ENCODE data around the gene CFAP90. TPM values are rescaled to one million over a fixed set of nuclear protein-coding genes. Genes with fewer than 3 reads are reported as not detected.

Gene CFAP90
- total RNA-seq, 1 experiment from 2014 or later, result 0.16 TPM

DNA sequence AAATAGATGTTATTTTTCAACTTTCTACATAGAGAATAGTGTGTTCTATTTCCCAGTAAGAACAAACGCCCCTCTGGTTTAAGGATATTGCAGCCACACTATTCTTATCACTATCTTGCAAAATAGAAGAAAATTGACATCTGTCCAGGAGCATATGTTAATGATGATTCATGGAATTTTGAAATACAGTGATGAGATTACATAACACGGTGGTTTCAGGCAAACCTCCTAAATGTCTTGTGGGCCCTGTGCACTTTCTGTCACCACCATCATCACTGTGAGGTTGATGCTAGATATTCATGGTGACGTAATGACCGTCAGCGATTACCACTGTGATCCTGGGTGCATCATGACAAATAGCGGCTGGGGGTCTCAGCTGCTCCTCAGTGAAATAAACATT, 48.1 kb downstream of the CFAP90 start:
- in situ Hi-C loops (cut with HindIII; ENCODE audit: low pct_unique_long_range_greater_than_20kb, low sequenced_read_pairs), result no loop called here
- no peak for DNase-seq (ENCODE audit: low read depth, low spot score)

GRCh38 chr5:7801891-7802614, 48.9 kb downstream of the CFAP90 start:
- no peak for DNase-seq (ENCODE audit: low read depth, low spot score)
- in situ Hi-C loops (cut with HindIII; ENCODE audit: low pct_unique_long_range_greater_than_20kb, low sequenced_read_pairs), result no loop called here

GRCh38 chr5:7795306-7795705, 55.6 kb downstream of the CFAP90 start:
- in situ Hi-C loops (cut with HindIII; ENCODE audit: low pct_unique_long_range_greater_than_20kb, low sequenced_read_pairs), result no loop called here
- DNase-seq (ENCODE audit: low read depth, low spot score), result no peak

DNA sequence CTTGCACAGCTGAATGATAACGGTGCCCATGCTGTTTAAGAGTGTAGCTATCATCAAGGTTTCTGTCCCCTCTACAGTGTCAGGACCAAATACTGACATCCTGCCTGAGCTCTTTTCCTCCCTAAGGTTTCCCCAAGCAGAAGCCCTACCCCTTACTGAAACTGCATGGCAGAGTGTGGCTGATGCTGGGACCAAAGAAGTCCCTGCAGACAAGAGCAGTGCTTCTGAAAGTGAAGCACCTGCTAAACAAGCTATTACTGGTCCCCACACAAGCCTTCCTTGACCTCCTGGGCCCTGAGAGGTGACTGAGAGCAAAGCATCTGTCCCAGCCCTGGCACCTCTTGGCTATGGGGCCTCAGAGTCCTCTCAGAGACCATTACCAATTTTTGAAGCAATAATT, 56.1 kb downstream of the CFAP90 start:
- in situ Hi-C loops (cut with HindIII; ENCODE audit: low pct_unique_long_range_greater_than_20kb, low sequenced_read_pairs), result no loop called here
- no peak for DNase-seq (ENCODE audit: low read depth, low spot score)

DNA sequence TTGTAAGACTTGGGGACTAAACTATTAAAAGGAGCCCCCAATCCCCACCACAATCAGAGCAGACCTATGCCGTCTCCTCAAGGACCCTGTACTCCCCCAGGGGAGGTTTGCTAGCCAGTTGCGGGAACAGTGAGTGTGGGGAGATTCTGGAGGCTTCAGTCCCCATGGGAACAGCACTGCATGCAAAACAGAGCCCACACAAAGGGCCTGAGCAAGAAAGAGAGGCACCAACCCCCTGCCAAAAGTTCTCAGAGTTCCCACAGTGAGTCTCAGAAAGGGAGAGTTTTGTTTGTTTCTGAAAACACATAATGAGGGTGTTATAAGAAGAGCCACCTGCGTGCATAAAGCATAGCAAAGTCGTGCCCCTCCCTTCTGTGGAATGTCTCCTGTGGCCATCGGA, 56.6 kb downstream of the CFAP90 start:
- no peak for DNase-seq (ENCODE audit: low read depth, low spot score)
- in situ Hi-C loops (cut with HindIII; ENCODE audit: low pct_unique_long_range_greater_than_20kb, low sequenced_read_pairs), result no loop called here

- in situ Hi-C loops (cut with HindIII; ENCODE audit: low pct_unique_long_range_greater_than_20kb, low sequenced_read_pairs), result no loop called here
- DNase-seq (ENCODE audit: low read depth, low spot score), result no peak
Observed at GRCh38 chr5:7793895-7794294, 57.0 kb downstream of the CFAP90 start.

- no peak for DNase-seq (ENCODE audit: low read depth, low spot score)
- in situ Hi-C loops (cut with HindIII; ENCODE audit: low pct_unique_long_range_greater_than_20kb, low sequenced_read_pairs), result no loop called here
Observed at GRCh38 chr5:7789567-7789966, 61.4 kb downstream of the CFAP90 start.

DNA sequence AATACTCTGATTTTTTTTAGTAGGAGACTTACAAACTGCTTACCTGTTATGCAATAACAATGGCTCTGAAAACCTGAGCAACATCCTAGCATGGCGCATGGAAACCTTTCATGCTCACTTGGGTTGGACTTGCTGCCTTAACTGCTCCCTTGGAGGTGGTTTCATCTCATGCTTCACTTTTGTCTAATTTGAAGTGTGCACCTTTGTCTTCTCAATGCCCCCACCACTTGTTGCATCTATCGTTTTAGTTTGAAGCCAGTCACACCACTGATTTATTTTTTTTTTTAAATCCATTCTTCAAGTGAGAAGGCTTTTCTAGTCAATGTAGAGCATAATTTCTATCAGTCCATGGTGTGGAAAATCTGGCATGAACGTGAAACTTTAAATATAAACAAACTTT, 63.2 kb downstream of the CFAP90 start:
- DNase-seq (ENCODE audit: low read depth, low spot score), result no peak
- in situ Hi-C loops (cut with HindIII; ENCODE audit: low pct_unique_long_range_greater_than_20kb, low sequenced_read_pairs), result no loop called here

GRCh38 chr5:7784683-7785380, 66.1 kb downstream of the CFAP90 start:
- no peak for DNase-seq (ENCODE audit: low read depth, low spot score)
- in situ Hi-C loops (cut with HindIII; ENCODE audit: low pct_unique_long_range_greater_than_20kb, low sequenced_read_pairs), result no loop called here

- DNase-seq (ENCODE audit: low read depth, low spot score), result no peak
- in situ Hi-C loops (cut with HindIII; ENCODE audit: low pct_unique_long_range_greater_than_20kb, low sequenced_read_pairs), result no loop called here
Observed at GRCh38 chr5:7781899-7782298, 69.0 kb downstream of the CFAP90 start.

Other genes with a start within 250 kb of the CFAP90 start
- gene FASTKD3, start 17.9 kb upstream of the CFAP90 start, total RNA-seq (2014; rRNA removed; shearing (Covaris generic)), result 33.6 and 35.1 TPM in 2 replicates
- 74.7 and 86.7 TPM in 2 replicates for gene MTRR, start 18.0 kb upstream of the CFAP90 start, total RNA-seq (2014; rRNA removed; shearing (Covaris generic))